CD14-positive monocyte (primary cell): ENCODE measurements around the gene VOPP1. TPM values are rescaled to one million over a fixed set of nuclear protein-coding genes. Genes with fewer than 3 reads are reported as not detected.

Experiments
- DNase-seq, 3 donors: peaks; one replicate each; pipeline ENCODE4 v3.0.0-alpha.2; 2011 to 2022
- H2AFZ ChIP-seq: 2 replicates; pipeline ENCODE4 v1.6.0; 2012; ENCODE audit warnings: mild to moderate bottlenecking, low read depth, low read length, inconsistent platforms; ENCODE audit not compliant: insufficient read depth, poor library complexity, severe bottlenecking
- H3K27ac ChIP-seq, 2 donors: 1 replicate in 1 of 2; 2 replicates in 1 of 2; pipeline ENCODE4 v1.5.1; 2012 to 2013; ENCODE audit warnings: low read length in 2 of 2, control low read depth in 1 of 2, inconsistent platforms in 1 of 2, low read depth in 1 of 2, mild to moderate bottlenecking in 1 of 2
- H3K27me3 ChIP-seq, 2 donors: one replicate each; pipeline versions ENCODE4 v1.6.0 to v1.6.1; 2011 to 2013; ENCODE audit warnings: low read length in 2 of 2; ENCODE audit not compliant: control insufficient read depth in 2 of 2, insufficient read depth in 2 of 2
- H3K36me3 ChIP-seq, 2 donors: replicated peaks in 1 of 2; 1 replicate in 1 of 2; 2 replicates in 1 of 2; pipeline versions ENCODE4 v1.5.1 to v1.6.1; 2012 to 2013; ENCODE audit warnings: low read length in 2 of 2, control low read depth in 1 of 2, inconsistent platforms in 1 of 2, mild to moderate bottlenecking in 1 of 2; ENCODE audit not compliant: insufficient read depth in 2 of 2, control insufficient read depth in 1 of 2
- H3K4me1 ChIP-seq, 2 donors: 1 replicate in 1 of 2; 2 replicates in 1 of 2; pipeline versions ENCODE4 v1.5.1 to v1.6.1; 2012 to 2013; ENCODE audit warnings: low read length in 2 of 2, control low read depth in 1 of 2, inconsistent platforms in 1 of 2, mild to moderate bottlenecking in 1 of 2, moderate library complexity in 1 of 2; ENCODE audit not compliant: insufficient read depth in 2 of 2, control insufficient read depth in 1 of 2
- H3K4me2 ChIP-seq: replicated peaks from 2 replicates; pipeline ENCODE3; 2012; ENCODE audit warnings: low read length, moderate library complexity, mild to moderate bottlenecking; ENCODE audit not compliant: poor library complexity, severe bottlenecking; ENCODE audit errors: extremely low read depth
- H3K4me3 ChIP-seq, 3 experiments: fragments of 200-600 bp in 1 of 3; sonication (generic) in 1 of 3; replicated peaks in 1 of 3; 1 replicate in 2 of 3; 2 replicates in 1 of 3; pipeline ENCODE4 v1.5.1; 2011 to 2013; ENCODE audit warnings: low read length in 3 of 3, mild to moderate bottlenecking in 3 of 3, control low read depth in 2 of 3, low read depth in 2 of 3, inconsistent platforms in 1 of 3, moderate library complexity in 1 of 3
- H3K79me2 ChIP-seq: 2 replicates; pipeline ENCODE4 v1.6.0; 2012; ENCODE audit warnings: mild to moderate bottlenecking, control low read depth, inconsistent platforms, low read length, moderate library complexity; ENCODE audit not compliant: insufficient read depth
- H3K9ac ChIP-seq: 2 replicates; pipeline ENCODE4 v1.6.0; 2017; ENCODE audit warnings: low read length, mild to moderate bottlenecking; ENCODE audit not compliant: insufficient read depth, poor library complexity, severe bottlenecking
- H3K9me3 ChIP-seq, 2 donors: replicated peaks in 1 of 2; 1 replicate in 1 of 2; 2 replicates in 1 of 2; pipeline versions ENCODE4 v1.5.1 to v1.6.1; 2012 to 2013; ENCODE audit warnings: low read length in 2 of 2, control low read depth in 1 of 2; ENCODE audit not compliant: control insufficient read depth in 1 of 2, insufficient read depth in 1 of 2
- H4K20me1 ChIP-seq: 2 replicates; pipeline ENCODE4 v1.6.0; 2012; ENCODE audit warnings: mild to moderate bottlenecking, low read length, control low read depth, moderate library complexity; ENCODE audit not compliant: insufficient read depth
- H3K27ac Mint-ChIP-seq, 7 donors: one replicate each; pipeline ENCODE4 v1.8.0; 2020; ENCODE audit warnings: mild to moderate bottlenecking in 7 of 7, mixed read lengths in 7 of 7, moderate library complexity in 6 of 7, inconsistent platforms in 2 of 7
- H3K27me3 Mint-ChIP-seq, 3 donors: one replicate each; pipeline ENCODE4 v1.8.0; 2021 to 2022; ENCODE audit warnings: low read depth in 3 of 3, mild to moderate bottlenecking in 3 of 3, mixed read lengths in 3 of 3, moderate library complexity in 3 of 3, inconsistent platforms in 1 of 3
- H3K36me3 Mint-ChIP-seq, 2 donors: one replicate each; pipeline ENCODE4 v1.8.0; 2020; ENCODE audit warnings: mixed read lengths in 2 of 2, inconsistent platforms in 1 of 2, mild to moderate bottlenecking in 1 of 2
- H3K4me1 Mint-ChIP-seq: one replicate; pipeline ENCODE4 v1.8.0; 2020; ENCODE audit warnings: mild to moderate bottlenecking, mixed read lengths
- H3K4me3 Mint-ChIP-seq, 2 donors: one replicate each; pipeline ENCODE4 v1.8.0; 2020; ENCODE audit warnings: mild to moderate bottlenecking in 2 of 2, mixed read lengths in 2 of 2, moderate library complexity in 1 of 2
- H3K9me3 Mint-ChIP-seq, 7 donors: one replicate each; pipeline ENCODE4 v1.8.0; 2020 to 2022; ENCODE audit warnings: mixed read lengths in 7 of 7, mild to moderate bottlenecking in 6 of 7, moderate library complexity in 6 of 7, inconsistent platforms in 2 of 7
- WGBS: methylation state at CpG from one replicate; pipeline ENCODE4 v1.1.5; 2013; ENCODE audit warnings: missing lambda C conversion rate; ENCODE audit not compliant: insufficient coverage; 5-methylcytosine and 5-hydroxymethylcytosine counted together
- intact Hi-C, 2 donors: fragments of 100-400 bp; cut with micrococcal nuclease; formaldehyde crosslinking; loops; one replicate each; pipeline versions ENCODE4 v1.15.0 to v1.15.1; 2023
- polyA plus RNA-seq, 3 donors: library from polyadenylated mRNA; depleted of rRNA in 1 of 3; unstranded in 2 of 3; stranded (reverse) in 1 of 3; fragments of 300-500 nt in 2 of 3; fragments of >200 nt in 1 of 3; fragmentation: Illumina TruSeq in 2 of 3; gene quantifications; 1 replicate in 2 of 3; 2 replicates in 1 of 3; pipeline ENCODE4 v1.2.3, GENCODE V29; 2012 to 2021
- TF ChIP-seq, protein P1 (sequence below): fragments of 200-600 bp; IDR thresholded peaks from one replicate; pipeline ENCODE4 v1.8.0; 2022; ENCODE audit warnings: antibody characterized with exemption, mild to moderate bottlenecking

Gene VOPP1
- polyA plus RNA-seq, 3 donors, result 16.7 to 22.1 (median 18.0) TPM

DNA sequence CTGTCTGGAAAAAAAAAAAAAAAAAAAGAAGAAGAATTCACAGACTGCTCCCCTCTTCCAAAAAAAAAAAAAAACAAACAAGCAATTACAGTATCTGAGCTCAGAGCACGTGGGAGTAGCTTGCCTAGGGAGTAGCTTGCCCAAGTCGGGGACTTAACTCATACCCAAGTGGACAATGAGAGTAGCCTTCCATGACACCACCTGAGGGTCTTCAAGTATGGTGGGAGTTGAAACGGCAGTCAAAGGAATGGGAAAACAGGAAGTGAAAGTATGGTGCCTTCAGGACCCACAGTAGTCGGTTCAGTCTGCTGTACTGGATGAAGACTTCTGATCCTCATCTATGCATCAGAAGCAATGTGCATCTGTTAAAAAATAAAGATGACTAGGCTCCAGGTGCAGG, 10.6 kb downstream of the VOPP1 start:
- no peak overlapping the region for H3K27ac ChIP-seq
- Mint-ChIP-seq H3K4me1 (peaks cover 55% of the 10 kb centered on the region), H3K4me3 (no peak overlapping the region), H3K27ac (peak overlapping the region in 5 of 7 donors; percentile 33 to 87 (median 69)), H3K27me3 (peaks cover 0 to 2% (median 0%) of the 10 kb centered on the region in 3 donors), H3K36me3 (peaks cover 11 to 19% of the 10 kb centered on the region in 2 donors), H3K9me3 (peaks cover 0 to 2% (median 0%) of the 10 kb centered on the region in 7 donors)
- 0% methylated on average over 2 of the region's 4 CpGs for WGBS
- no peaks in the 10 kb centered on the region for H3K9me3 ChIP-seq
- no peak overlapping the region for H3K4me3 ChIP-seq
- no peaks in the 10 kb centered on the region for H3K36me3 ChIP-seq
- H3K4me1 ChIP-seq, result peaks cover 9 to 24% of the 10 kb centered on the region in 2 donors
- intact Hi-C loops, result no loop called here
- H3K4me2 ChIP-seq, result no peak overlapping the region
- H3K9ac ChIP-seq, result no peak overlapping the region
- H4K20me1 ChIP-seq, result peaks cover 98% of the 10 kb centered on the region
- TF ChIP-seq, protein P1, sequence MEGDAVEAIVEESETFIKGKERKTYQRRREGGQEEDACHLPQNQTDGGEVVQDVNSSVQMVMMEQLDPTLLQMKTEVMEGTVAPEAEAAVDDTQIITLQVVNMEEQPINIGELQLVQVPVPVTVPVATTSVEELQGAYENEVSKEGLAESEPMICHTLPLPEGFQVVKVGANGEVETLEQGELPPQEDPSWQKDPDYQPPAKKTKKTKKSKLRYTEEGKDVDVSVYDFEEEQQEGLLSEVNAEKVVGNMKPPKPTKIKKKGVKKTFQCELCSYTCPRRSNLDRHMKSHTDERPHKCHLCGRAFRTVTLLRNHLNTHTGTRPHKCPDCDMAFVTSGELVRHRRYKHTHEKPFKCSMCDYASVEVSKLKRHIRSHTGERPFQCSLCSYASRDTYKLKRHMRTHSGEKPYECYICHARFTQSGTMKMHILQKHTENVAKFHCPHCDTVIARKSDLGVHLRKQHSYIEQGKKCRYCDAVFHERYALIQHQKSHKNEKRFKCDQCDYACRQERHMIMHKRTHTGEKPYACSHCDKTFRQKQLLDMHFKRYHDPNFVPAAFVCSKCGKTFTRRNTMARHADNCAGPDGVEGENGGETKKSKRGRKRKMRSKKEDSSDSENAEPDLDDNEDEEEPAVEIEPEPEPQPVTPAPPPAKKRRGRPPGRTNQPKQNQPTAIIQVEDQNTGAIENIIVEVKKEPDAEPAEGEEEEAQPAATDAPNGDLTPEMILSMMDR, result no peak
- peaks cover 82% of the 10 kb centered on the region for H3K79me2 ChIP-seq
- DNase-seq, result peak in 1 of 3 donors; percentile 27
- H2AFZ ChIP-seq, result no peak overlapping the region
- H3K27me3 ChIP-seq, result no peaks in the 10 kb centered on the region

DNA sequence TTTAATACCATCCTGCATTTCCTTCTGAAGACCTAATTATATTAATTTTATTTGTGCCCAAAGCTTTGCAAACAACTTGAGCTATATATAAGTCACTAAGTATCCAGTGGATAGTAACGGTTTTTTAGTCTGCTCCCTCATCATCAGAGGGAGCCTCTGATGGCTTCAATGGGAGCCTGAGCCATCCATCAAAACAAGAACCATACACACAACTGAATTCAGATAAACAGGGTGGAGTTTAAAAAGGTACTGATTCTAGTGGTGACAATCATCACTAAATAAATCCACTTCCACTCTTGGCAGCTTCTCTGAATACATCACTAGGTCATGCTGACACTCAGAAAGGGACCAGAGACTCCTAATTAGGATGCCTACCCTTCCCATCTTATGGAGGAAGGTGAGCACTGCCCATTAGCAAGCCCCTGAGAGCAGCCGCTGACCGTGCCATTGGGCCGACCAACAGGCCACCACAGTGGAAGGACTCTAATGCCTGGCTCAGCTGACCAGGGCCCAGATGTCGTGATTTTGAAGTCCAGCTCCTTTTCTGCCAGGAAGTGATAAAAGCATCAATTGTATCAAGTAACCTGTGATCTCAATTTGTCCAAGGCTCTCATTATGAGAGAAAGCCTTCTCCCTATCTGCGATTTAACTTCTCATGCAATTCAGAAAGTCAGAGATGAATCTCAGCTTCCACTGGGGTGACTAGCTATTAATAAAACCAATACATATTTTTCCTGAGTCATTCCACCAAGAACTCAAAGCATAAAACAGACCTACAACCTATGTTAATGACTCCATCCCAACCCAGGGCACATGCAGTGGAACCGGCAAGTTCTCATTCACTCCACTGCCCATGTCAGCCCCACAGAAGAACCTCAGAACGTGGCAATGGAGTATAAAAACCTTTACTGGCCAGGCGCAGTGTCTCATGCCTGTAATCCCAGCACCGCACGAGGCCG, 13.1 kb downstream of the VOPP1 start:
- Histone ChIP-seq H3K9me3 (no peaks in the 10 kb centered on the region), H3K27me3 (no peaks in the 10 kb centered on the region), H3K79me2 (peaks cover 81% of the 10 kb centered on the region), H3K4me3 (no peak overlapping the region), H3K36me3 (peaks cover 5 to 21% of the 10 kb centered on the region in 2 donors), H3K27ac (no peak overlapping the region), H2AFZ (no peak overlapping the region), H3K4me2 (no peak overlapping the region), H4K20me1 (peaks cover 99% of the 10 kb centered on the region), H3K9ac (no peak overlapping the region), H3K4me1 (peaks cover 2 to 5% of the 10 kb centered on the region in 2 donors)
- intact Hi-C loops, result no loop called here
- WGBS, result 95% methylated on average over 11 of the region's 12 CpGs
- peaks cover 36% of the 10 kb centered on the region for H3K4me1 Mint-ChIP-seq
- peaks cover 0 to 2% (median 0%) of the 10 kb centered on the region in 7 donors for H3K9me3 Mint-ChIP-seq
- peaks cover 0 to 2% (median 0%) of the 10 kb centered on the region in 3 donors for H3K27me3 Mint-ChIP-seq
- H3K36me3 Mint-ChIP-seq, result peaks cover 30 to 31% of the 10 kb centered on the region in 2 donors
- no peak for DNase-seq
- TF ChIP-seq, protein P1, result no peak
- H3K4me3 Mint-ChIP-seq, result no peak overlapping the region
- H3K27ac Mint-ChIP-seq, result peak overlapping the region in 5 of 7 donors; percentile 7 to 69 (median 40)
